Trophoblast cell (in vitro differentiated cells and primary cell): ENCODE measurements around the gene SLC4A8.

Source experiments
- DNase-seq, 2 donors: peaks; one replicate each; pipeline ENCODE4 v3.0.0-alpha.2; 2016
- H2AFZ ChIP-seq: 2 replicates; pipeline ENCODE4 v1.6.1; 2013; ENCODE audit warnings: low read length, moderate library complexity, mild to moderate bottlenecking; ENCODE audit not compliant: insufficient read depth, poor library complexity
- H2AK5ac ChIP-seq: 2 replicates; pipeline ENCODE4 v1.6.1; 2013; ENCODE audit warnings: mild to moderate bottlenecking, low read length
- H2BK120ac ChIP-seq: 2 replicates; pipeline ENCODE4 v1.6.1; 2013; ENCODE audit warnings: low read length, mild to moderate bottlenecking, moderate library complexity; ENCODE audit not compliant: insufficient read depth, poor library complexity
- H2BK12ac ChIP-seq: 2 replicates; pipeline ENCODE4 v1.6.1; 2013; ENCODE audit warnings: mild to moderate bottlenecking, low read length, moderate library complexity
- H2BK5ac ChIP-seq: 2 replicates; pipeline ENCODE4 v1.6.1; 2013; ENCODE audit warnings: low read length, low read depth, moderate library complexity, mild to moderate bottlenecking; ENCODE audit not compliant: poor library complexity
- H3K14ac ChIP-seq: 2 replicates; pipeline ENCODE4 v1.6.1; 2013; ENCODE audit warnings: mild to moderate bottlenecking, low read length
- H3K18ac ChIP-seq: 2 replicates; pipeline ENCODE4 v1.6.1; 2013; ENCODE audit warnings: mild to moderate bottlenecking, low read length
- H3K23ac ChIP-seq: 2 replicates; pipeline ENCODE4 v1.6.1; 2013; ENCODE audit warnings: low read length
- H3K27ac ChIP-seq: 2 replicates; pipeline ENCODE4 v1.5.1; 2013; ENCODE audit warnings: low read depth, mild to moderate bottlenecking, inconsistent platforms, low read length, moderate library complexity
- H3K27me3 ChIP-seq: 2 replicates; pipeline ENCODE4 v1.6.1; 2013; ENCODE audit warnings: inconsistent platforms, mild to moderate bottlenecking, low read length, moderate library complexity; ENCODE audit not compliant: insufficient read depth
- H3K36me3 ChIP-seq, 2 experiments: 1 replicate in 1 of 2; 2 replicates in 1 of 2; pipeline ENCODE4 v1.6.1; 2013; ENCODE audit warnings: low read length in 2 of 2, mild to moderate bottlenecking in 2 of 2, moderate library complexity in 1 of 2; ENCODE audit not compliant: insufficient read depth in 2 of 2, control insufficient read depth in 1 of 2
- H3K4ac ChIP-seq: 2 replicates; pipeline ENCODE4 v1.6.1; 2013; ENCODE audit warnings: low read depth, mild to moderate bottlenecking, low read length, moderate library complexity
- H3K4me1 ChIP-seq, 2 experiments: 1 replicate in 1 of 2; 2 replicates in 1 of 2; pipeline ENCODE4 v1.6.1; 2013; ENCODE audit warnings: low read length in 2 of 2, mild to moderate bottlenecking in 2 of 2, moderate library complexity in 1 of 2; ENCODE audit not compliant: insufficient read depth in 2 of 2, control insufficient read depth in 1 of 2
- H3K4me2 ChIP-seq: 2 replicates; pipeline ENCODE4 v1.6.1; 2013; ENCODE audit warnings: inconsistent platforms, mild to moderate bottlenecking, low read length, moderate library complexity
- H3K4me3 ChIP-seq: 2 replicates; pipeline ENCODE4 v1.5.1; 2013; ENCODE audit warnings: mild to moderate bottlenecking, low read depth, low read length, inconsistent platforms
- H3K79me1 ChIP-seq: one replicate; pipeline ENCODE4 v1.6.1; 2013; ENCODE audit warnings: low read length
- H3K79me2 ChIP-seq: 2 replicates; pipeline ENCODE4 v1.6.1; 2013; ENCODE audit warnings: low read length, mild to moderate bottlenecking; ENCODE audit not compliant: control insufficient read depth, insufficient read depth, poor library complexity
- H3K9ac ChIP-seq: 2 replicates; pipeline ENCODE4 v1.6.1; 2013; ENCODE audit warnings: mild to moderate bottlenecking, low read length
- H3K9me3 ChIP-seq: 2 replicates; pipeline ENCODE4 v1.6.1; 2013; ENCODE audit warnings: low read depth, mild to moderate bottlenecking, control low read depth, inconsistent platforms, low read length; ENCODE audit not compliant: insufficient read depth
- H4K12ac ChIP-seq: 2 replicates; pipeline ENCODE4 v1.6.1; 2013; ENCODE audit warnings: low read depth, mild to moderate bottlenecking, low read length, moderate library complexity
- H4K8ac ChIP-seq: 2 replicates; pipeline ENCODE4 v1.6.1; 2013; ENCODE audit warnings: low read depth, mild to moderate bottlenecking, low read length, moderate library complexity
- H4K91ac ChIP-seq: one replicate; pipeline ENCODE4 v1.6.1; 2013; ENCODE audit warnings: low read depth, mild to moderate bottlenecking, low read length, moderate library complexity
- WGBS: extraction: QIAGEN DNeasy Blood & Tissue Kit; methylation state at CpG from one replicate; pipeline ENCODE4 v1.1.7; 2013; ENCODE audit warnings: missing lambda C conversion rate; ENCODE audit not compliant: insufficient read length, insufficient coverage; ENCODE audit errors: extremely low coverage; 5-methylcytosine and 5-hydroxymethylcytosine counted together

The SLC4A8 gene

DNA sequence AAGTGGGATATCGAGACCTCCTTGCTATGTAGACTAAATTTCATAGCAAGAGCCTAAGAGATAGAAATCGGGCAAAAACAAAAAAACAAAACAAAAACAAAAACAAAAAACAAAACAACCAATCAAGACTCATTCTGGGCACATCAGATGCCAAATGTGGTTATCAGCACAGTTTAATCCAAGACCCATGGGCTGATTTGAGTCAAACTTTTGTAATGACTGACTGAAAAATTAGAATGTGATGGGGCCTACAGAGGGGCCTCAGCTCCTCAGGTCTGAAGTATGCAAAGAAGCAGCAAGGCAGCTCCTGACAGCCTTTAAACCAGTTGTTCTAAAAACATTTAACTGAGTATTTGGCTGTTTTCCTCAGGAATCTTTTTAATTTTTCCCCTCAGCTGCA lies 49.3 kb downstream of the SLC4A8 start:
- H2BK5ac ChIP-seq = no peak overlapping the region
- H3K4me1 ChIP-seq = no peaks in the 10 kb centered on the region
- H3K79me2 ChIP-seq = no peaks in the 10 kb centered on the region
- no CpG with 5 or more reads among the region's 2 CpGs for WGBS
- DNase-seq = no peak
- no peak overlapping the region for H2BK12ac ChIP-seq
- H3K27ac ChIP-seq = no peak overlapping the region
- no peak overlapping the region for H4K8ac ChIP-seq
- no peak overlapping the region for H3K18ac ChIP-seq
- H3K4me3 ChIP-seq = no peak overlapping the region
- H2AK5ac ChIP-seq = no peak overlapping the region
- no peak overlapping the region for H3K14ac ChIP-seq
- H4K91ac ChIP-seq = no peak overlapping the region
- H3K27me3 ChIP-seq = no peaks in the 10 kb centered on the region
- no peak overlapping the region for H4K12ac ChIP-seq
- H3K4ac ChIP-seq = no peak overlapping the region
- no peak overlapping the region for H3K4me2 ChIP-seq
- no peak overlapping the region for H3K23ac ChIP-seq
- H2BK120ac ChIP-seq = no peak overlapping the region
- no peaks in the 10 kb centered on the region for H3K79me1 ChIP-seq
- no peak overlapping the region for H2AFZ ChIP-seq
- H3K9ac ChIP-seq = no peak overlapping the region
- H3K9me3 ChIP-seq = no peaks in the 10 kb centered on the region
- H3K36me3 ChIP-seq = peaks cover 28 to 63% of the 10 kb centered on the region in 2 experiments

DNA sequence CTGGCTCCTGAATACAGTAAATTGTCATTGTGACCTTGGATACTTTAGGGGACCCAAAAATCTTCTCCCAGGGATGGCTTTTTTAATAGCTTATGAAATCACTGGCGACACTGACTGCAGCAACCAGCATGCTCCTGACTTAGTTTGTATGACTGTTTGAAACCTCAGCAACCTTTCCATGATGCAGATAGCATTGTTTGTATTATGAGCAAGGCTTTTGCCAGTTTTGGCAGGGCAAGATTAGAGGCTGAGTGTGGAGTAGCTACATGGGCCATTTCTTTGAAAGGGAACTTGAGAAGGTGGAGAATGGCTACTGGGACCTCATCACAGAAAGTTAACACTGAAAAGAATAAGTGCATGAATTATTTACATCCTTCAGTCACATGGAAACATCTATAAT lies 50.9 kb downstream of the SLC4A8 start:
- H3K14ac ChIP-seq = no peak overlapping the region
- DNase-seq = no peak
- H3K9ac ChIP-seq = no peak overlapping the region
- no peaks in the 10 kb centered on the region for H3K27me3 ChIP-seq
- no peak overlapping the region for H4K8ac ChIP-seq
- H3K4me3 ChIP-seq = no peak overlapping the region
- H3K18ac ChIP-seq = no peak overlapping the region
- no peak overlapping the region for H2AK5ac ChIP-seq
- no peak overlapping the region for H3K23ac ChIP-seq
- H3K4ac ChIP-seq = no peak overlapping the region
- no peak overlapping the region for H4K91ac ChIP-seq
- no CpG with 5 or more reads among the region's 1 CpG for WGBS
- H2BK5ac ChIP-seq = no peak overlapping the region
- no peak overlapping the region for H4K12ac ChIP-seq
- no peak overlapping the region for H2AFZ ChIP-seq
- H3K27ac ChIP-seq = no peak overlapping the region
- H3K36me3 ChIP-seq = peaks cover 24 to 55% of the 10 kb centered on the region in 2 experiments
- H2BK12ac ChIP-seq = no peak overlapping the region
- no peaks in the 10 kb centered on the region for H3K79me1 ChIP-seq
- no peak overlapping the region for H2BK120ac ChIP-seq
- H3K4me1 ChIP-seq = no peaks in the 10 kb centered on the region
- H3K79me2 ChIP-seq = no peaks in the 10 kb centered on the region
- no peak overlapping the region for H3K4me2 ChIP-seq
- H3K9me3 ChIP-seq = no peaks in the 10 kb centered on the region

DNA sequence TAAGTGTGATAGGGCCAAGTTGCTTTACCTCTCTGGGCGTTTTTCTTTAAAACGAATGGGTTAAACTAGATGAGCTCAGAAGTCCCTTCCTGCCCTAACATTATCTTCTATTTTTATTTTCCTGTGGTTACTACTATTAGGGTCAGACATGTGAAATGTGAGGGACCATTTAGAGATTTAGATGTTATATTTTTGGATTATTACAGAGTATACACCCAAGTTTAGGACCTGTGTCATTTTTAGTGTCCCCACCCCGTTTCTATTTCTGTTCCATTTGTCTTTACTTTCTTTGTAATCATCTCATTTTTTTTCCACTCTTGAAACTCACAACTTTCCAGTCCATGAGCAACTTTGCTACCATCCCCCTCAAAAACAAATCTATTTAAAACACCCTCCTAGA lies 56.3 kb downstream of the SLC4A8 start:
- no peak overlapping the region for H3K18ac ChIP-seq
- no peak overlapping the region for H3K23ac ChIP-seq
- H3K27me3 ChIP-seq = no peaks in the 10 kb centered on the region
- H3K79me1 ChIP-seq = no peaks in the 10 kb centered on the region
- no peak for DNase-seq
- no peak overlapping the region for H4K8ac ChIP-seq
- H3K9ac ChIP-seq = no peak overlapping the region
- H2BK12ac ChIP-seq = no peak overlapping the region
- no peak overlapping the region for H3K4me3 ChIP-seq
- H3K27ac ChIP-seq = no peak overlapping the region
- no peaks in the 10 kb centered on the region for H3K4me1 ChIP-seq
- no peak overlapping the region for H3K4me2 ChIP-seq
- WGBS = no CpG with 5 or more reads among the region's 3 CpGs
- H3K36me3 ChIP-seq = peaks cover 17 to 41% of the 10 kb centered on the region in 2 experiments
- no peaks in the 10 kb centered on the region for H3K79me2 ChIP-seq
- H3K9me3 ChIP-seq = no peaks in the 10 kb centered on the region
- H3K14ac ChIP-seq = no peak overlapping the region
- H2AK5ac ChIP-seq = no peak overlapping the region
- no peak overlapping the region for H3K4ac ChIP-seq
- H2AFZ ChIP-seq = no peak overlapping the region
- H2BK5ac ChIP-seq = no peak overlapping the region
- H2BK120ac ChIP-seq = no peak overlapping the region
- no peak overlapping the region for H4K12ac ChIP-seq
- H4K91ac ChIP-seq = no peak overlapping the region

GRCh38 chr12:51482929-51483697 lies 58.5 kb downstream of the SLC4A8 start:
- Histone ChIP-seq H2BK5ac (no peak overlapping the region), H4K12ac (no peak overlapping the region), H3K27ac (no peak overlapping the region), H3K18ac (no peak overlapping the region), H2AFZ (no peak overlapping the region), H2AK5ac (no peak overlapping the region), H3K4ac (no peak overlapping the region), H3K23ac (no peak overlapping the region), H3K9ac (no peak overlapping the region), H2BK12ac (no peak overlapping the region), H3K9me3 (no peaks in the 10 kb centered on the region), H3K4me3 (no peak overlapping the region), H3K4me1 (no peaks in the 10 kb centered on the region), H3K79me1 (no peaks in the 10 kb centered on the region), H4K91ac (no peak overlapping the region), H4K8ac (no peak overlapping the region), H3K79me2 (no peaks in the 10 kb centered on the region), H3K14ac (no peak overlapping the region), H3K27me3 (no peaks in the 10 kb centered on the region), H3K4me2 (no peak overlapping the region), H3K36me3 (peaks cover 10 to 40% of the 10 kb centered on the region in 2 experiments), H2BK120ac (no peak overlapping the region)
- DNase-seq = no peak
- WGBS = no CpG with 5 or more reads among the region's 3 CpGs
